Measurements from ENCODE around the gene EIF2B2. TPM values are rescaled to one million over a fixed set of nuclear protein-coding genes. Genes with fewer than 3 reads are reported as not detected.

Gene EIF2B2
- total and polyA plus RNA-seq, 3 donors from 2014 or later = 39.4 to 124 (median 40.4) TPM

GRCh38 chr14:74955229-74956026 lies 47.3 kb upstream of the EIF2B2 start, which contains the start of gene PGF:
TSS of gene PGF (minus strand) at chr14:74955597. CDS start at chr14:74955242, 355 bp downstream.
- Histone ChIP-seq H3K9me3 (no peaks in the 10 kb centered on the region), H3K36me3 (ENCODE audit: low read depth, missing control alignments) (no peaks in the 10 kb centered on the region), H3K27me3 (no peaks in the 10 kb centered on the region), H3K4me3 (peak within 1 kb of the TSS; percentile 55 to 61), H3K27ac (peak within 1 kb of the TSS in 1 of 2 donors; percentile 36), H3K4me1 (peaks cover 7% of the 10 kb centered on the region)
- DNase-seq = peak; percentile 75
- intact Hi-C loops (cut with DNase I; ENCODE audit: low total_unique reads) = no loop called here
- WGBS, 2 donors = 3 to 10% methylated on average over 12 to 65 of the region's 73 CpGs
- peak; percentile 7 for TF ChIP-seq POLR2A (IDR thresholded peaks at IDR 0.05)
- no peak for TF ChIP-seq CTCF (IDR thresholded peaks at IDR 0.05)

GRCh38 chr14:74956027-74956279 lies 46.8 kb upstream of the EIF2B2 start:
- H3K9me3 ChIP-seq = no peaks in the 10 kb centered on the region
- DNase-seq = no peak
- TF ChIP-seq CTCF (IDR thresholded peaks at IDR 0.05) = no peak
- no peak for TF ChIP-seq POLR2A (IDR thresholded peaks at IDR 0.05)
- peak overlapping the region in 1 of 2 donors; percentile 36 for H3K27ac ChIP-seq
- peak overlapping the region; percentile 55 to 61 for H3K4me3 ChIP-seq
- peaks cover 7% of the 10 kb centered on the region for H3K4me1 ChIP-seq
- no peaks in the 10 kb centered on the region for H3K36me3 ChIP-seq (ENCODE audit: low read depth, missing control alignments)
- H3K27me3 ChIP-seq = no peaks in the 10 kb centered on the region
- WGBS, 2 donors = 57 to 69% methylated on average over 6 to 9 of the region's 9 CpGs
- intact Hi-C loops (cut with DNase I; ENCODE audit: low total_unique reads) = no loop called here

DNA sequence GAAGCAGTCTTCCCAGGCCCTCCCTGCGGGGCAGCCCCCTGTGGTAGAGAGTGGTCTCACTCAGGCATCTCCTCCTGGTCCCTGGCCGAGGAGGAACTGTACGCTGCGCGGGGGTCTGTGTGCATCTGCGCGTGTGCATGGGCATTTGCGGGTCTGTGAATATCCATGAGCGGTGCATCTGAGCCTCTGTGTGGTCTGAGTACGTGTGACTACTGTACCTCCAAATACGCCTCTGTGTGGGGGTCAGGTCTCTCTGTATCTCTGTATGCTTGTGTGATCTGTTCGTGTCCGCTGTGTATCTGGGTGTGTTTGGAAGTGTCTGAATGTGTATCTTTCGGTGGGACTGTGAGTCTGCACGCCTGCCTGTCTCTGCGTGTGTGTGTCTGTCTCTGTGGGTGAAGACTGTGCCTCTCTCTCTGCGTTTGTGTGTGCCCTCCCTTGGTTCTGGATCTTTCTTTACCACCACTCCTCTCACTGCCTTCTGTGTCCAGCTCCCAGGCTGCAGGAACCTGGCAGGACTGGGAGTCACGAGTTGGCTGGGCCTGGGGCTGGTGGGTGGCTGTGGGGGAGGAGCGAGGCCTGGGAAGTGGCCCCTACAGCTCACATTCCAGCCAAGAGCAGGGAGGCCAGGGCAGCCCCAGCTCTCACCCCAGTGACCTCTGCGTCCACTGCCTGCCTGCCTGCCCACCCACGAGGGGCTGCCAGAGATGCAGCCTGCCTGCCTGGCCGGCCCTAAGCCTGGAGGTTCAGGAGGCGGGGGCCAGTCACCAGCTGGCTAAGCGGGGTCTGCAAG lies 46.2 kb upstream of the EIF2B2 start:
- no peaks in the 10 kb centered on the region for H3K9me3 ChIP-seq
- no peak for DNase-seq
- no peak overlapping the region for H3K27ac ChIP-seq
- H3K27me3 ChIP-seq = no peaks in the 10 kb centered on the region
- no peak for TF ChIP-seq POLR2A (IDR thresholded peaks at IDR 0.05)
- TF ChIP-seq CTCF (IDR thresholded peaks at IDR 0.05) = no peak
- intact Hi-C loops (cut with DNase I; ENCODE audit: low total_unique reads) = no loop called here
- no peaks in the 10 kb centered on the region for H3K36me3 ChIP-seq (ENCODE audit: low read depth, missing control alignments)
- H3K4me3 ChIP-seq = peak overlapping the region in 1 of 2 donors; percentile 61
- 58 to 78% methylated on average over 6 to 23 of the region's 24 CpGs for WGBS, 2 donors
- H3K4me1 ChIP-seq = peaks cover 7% of the 10 kb centered on the region

GRCh38 chr14:74959596-74960180 lies 43.0 kb upstream of the EIF2B2 start:
- Histone ChIP-seq H3K9me3 (no peaks in the 10 kb centered on the region), H3K4me3 (no peak overlapping the region), H3K27ac (no peak overlapping the region), H3K27me3 (no peaks in the 10 kb centered on the region), H3K4me1 (peaks cover under 1% of the 10 kb centered on the region), H3K36me3 (ENCODE audit: low read depth, missing control alignments) (no peaks in the 10 kb centered on the region)
- intact Hi-C loops (cut with DNase I; ENCODE audit: low total_unique reads) = no loop called here
- no peak for TF ChIP-seq CTCF (IDR thresholded peaks at IDR 0.05)
- no peak for TF ChIP-seq POLR2A (IDR thresholded peaks at IDR 0.05)
- no peak for DNase-seq
- WGBS, 2 donors = 87 to 91% methylated on average over 5 of the region's 5 CpGs
